SJSA1 (cell line): ENCODE results near the gene LRRN2. TPM values are rescaled to one million over a fixed set of nuclear protein-coding genes. Genes with fewer than 3 reads are reported as not detected.

Experiments used
- DNase-seq, 2 experiments: peaks; one replicate each; pipeline ENCODE4 v3.0.0-alpha.2; 2015 to 2020; ENCODE audit warnings: low spot score in 2 of 2, low read depth in 1 of 2
- H3K27ac ChIP-seq: fragments of 250-450 bp; sonication (Bioruptor Pico); 2 replicates; pipeline ENCODE4 v1.5.1; 2020; ENCODE audit warnings: mild to moderate bottlenecking, moderate library complexity
- H3K27me3 ChIP-seq: fragments of 250-450 bp; sonication (Bioruptor Pico); replicated peaks from 2 replicates; pipeline ENCODE4 v1.5.1; 2020; ENCODE audit warnings: mild to moderate bottlenecking, moderate library complexity
- H3K36me3 ChIP-seq: fragments of 250-450 bp; sonication (Bioruptor Pico); 2 replicates; pipeline ENCODE4 v1.5.1; 2020; ENCODE audit warnings: mild to moderate bottlenecking
- H3K4me1 ChIP-seq: fragments of 250-450 bp; sonication (Bioruptor Pico); replicated peaks from 2 replicates; pipeline ENCODE4 v1.6.1; 2021; ENCODE audit warnings: mild to moderate bottlenecking
- H3K4me3 ChIP-seq: fragments of 250-450 bp; sonication (Bioruptor Pico); 2 replicates; pipeline ENCODE4 v1.5.1; 2020; ENCODE audit warnings: mild to moderate bottlenecking
- H3K9me3 ChIP-seq: fragments of 250-450 bp; sonication (Bioruptor Pico); replicated peaks from 2 replicates; pipeline ENCODE4 v1.5.1; 2020; ENCODE audit warnings: mild to moderate bottlenecking
- total RNA-seq: library from RNA; depleted of rRNA; stranded (reverse); fragments of >200 nt; shearing (Covaris generic); gene quantifications from 2 replicates; pipeline ENCODE4 v1.2.3, GENCODE V29; 2014

Gene LRRN2
- total RNA-seq, 1 experiment from 2014 or later, result not detected

DNA sequence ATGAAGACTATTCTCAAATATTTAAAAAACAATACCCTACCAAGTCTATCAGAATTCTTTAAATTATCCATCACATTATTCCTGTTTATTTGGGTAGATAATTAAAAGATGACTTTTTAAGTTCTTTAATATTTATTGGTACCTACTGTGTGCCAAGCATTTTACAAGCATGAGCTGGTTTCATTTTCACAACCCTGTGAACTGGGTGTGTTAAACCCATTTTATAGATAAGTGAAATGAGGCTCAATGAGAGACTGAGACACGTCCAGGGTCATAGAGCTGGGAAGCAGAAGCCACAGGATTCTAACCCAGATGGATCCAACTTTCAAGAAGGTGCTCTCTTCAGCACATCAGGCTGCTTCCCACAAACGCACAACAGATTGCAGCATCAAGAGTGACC, 12.3 kb downstream of the LRRN2 start:
- DNase-seq, result no peak
- Histone ChIP-seq H3K27ac (no peak overlapping the region), H3K9me3 (no peaks in the 10 kb centered on the region), H3K4me3 (no peak overlapping the region), H3K36me3 (no peaks in the 10 kb centered on the region), H3K27me3 (peaks cover 32% of the 10 kb centered on the region), H3K4me1 (no peaks in the 10 kb centered on the region)

DNA sequence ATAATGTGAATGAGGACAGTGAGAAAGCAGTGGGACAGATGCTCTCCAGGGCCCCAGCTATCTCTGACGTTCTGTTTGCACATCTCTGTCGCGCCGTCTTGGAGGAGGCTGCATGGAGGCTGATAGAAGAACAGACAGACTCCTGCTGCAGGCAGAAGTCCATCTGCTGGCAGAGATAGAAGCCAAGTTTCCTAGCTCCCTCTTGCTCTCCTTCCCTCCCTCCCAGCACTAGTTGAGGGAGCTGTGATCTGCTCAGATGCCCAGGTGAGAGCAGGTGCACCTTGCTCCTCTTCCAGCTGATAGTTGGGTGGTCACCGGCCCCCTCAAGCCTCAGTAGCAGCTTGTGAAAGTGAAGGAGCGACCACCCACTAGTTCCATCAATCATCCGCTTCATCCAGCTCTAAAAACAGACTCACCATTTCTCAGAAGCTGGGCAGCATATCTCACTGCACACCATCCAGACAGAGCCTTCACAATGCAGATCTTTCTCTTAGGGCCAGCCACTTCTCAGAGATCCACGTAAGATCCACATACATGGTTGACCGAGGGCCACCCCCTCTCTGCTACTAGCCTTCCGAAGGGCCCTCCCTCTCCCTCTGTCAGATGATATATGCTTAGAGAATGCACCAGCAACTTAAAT, 12.9 kb downstream of the LRRN2 start:
- Histone ChIP-seq H3K27me3 (peaks cover 28% of the 10 kb centered on the region), H3K27ac (no peak overlapping the region), H3K4me3 (no peak overlapping the region), H3K9me3 (no peaks in the 10 kb centered on the region), H3K4me1 (no peaks in the 10 kb centered on the region), H3K36me3 (no peaks in the 10 kb centered on the region)
- no peak for DNase-seq

- Histone ChIP-seq H3K4me1 (no peaks in the 10 kb centered on the region), H3K27me3 (peaks cover 27% of the 10 kb centered on the region), H3K4me3 (no peak overlapping the region), H3K9me3 (no peaks in the 10 kb centered on the region), H3K36me3 (no peaks in the 10 kb centered on the region), H3K27ac (no peak overlapping the region)
- no peak for DNase-seq
Observed at GRCh38 chr1:204672069-204672468, 13.5 kb downstream of the LRRN2 start.

GRCh38 chr1:204670152-204670927, 15.2 kb downstream of the LRRN2 start:
- no peak for DNase-seq
- no peaks in the 10 kb centered on the region for H3K4me1 ChIP-seq
- peaks cover 28% of the 10 kb centered on the region; the same call in 1 of the 2 replicates for H3K27me3 ChIP-seq
- no peak overlapping the region for H3K27ac ChIP-seq
- H3K36me3 ChIP-seq, result no peaks in the 10 kb centered on the region
- H3K4me3 ChIP-seq, result no peak overlapping the region
- no peaks in the 10 kb centered on the region for H3K9me3 ChIP-seq

DNA sequence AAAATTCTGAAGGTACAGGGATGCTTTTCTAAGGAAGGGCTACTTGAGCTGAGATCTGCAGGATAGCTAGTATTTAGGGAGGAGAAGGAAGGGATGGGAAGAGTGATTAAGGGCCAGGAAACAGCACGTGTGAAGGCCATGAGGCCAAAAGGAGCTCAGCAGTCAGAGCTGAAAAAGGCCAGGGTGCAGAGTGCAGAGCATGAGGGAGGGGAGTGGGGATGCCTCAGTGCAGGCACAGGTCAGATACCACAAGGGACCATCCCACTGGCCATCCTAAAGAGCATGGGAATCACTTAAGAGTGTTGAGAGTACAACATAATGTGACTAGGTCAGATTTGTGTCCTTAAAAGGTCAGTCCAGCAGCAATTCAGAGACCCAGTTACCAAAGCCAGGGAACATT, 16.0 kb downstream of the LRRN2 start:
- Histone ChIP-seq H3K27me3 (peaks cover 28% of the 10 kb centered on the region; the same call in 1 of the 2 replicates), H3K27ac (no peak overlapping the region), H3K36me3 (no peaks in the 10 kb centered on the region), H3K4me3 (no peak overlapping the region), H3K9me3 (no peaks in the 10 kb centered on the region), H3K4me1 (no peaks in the 10 kb centered on the region)
- no peak for DNase-seq

DNA sequence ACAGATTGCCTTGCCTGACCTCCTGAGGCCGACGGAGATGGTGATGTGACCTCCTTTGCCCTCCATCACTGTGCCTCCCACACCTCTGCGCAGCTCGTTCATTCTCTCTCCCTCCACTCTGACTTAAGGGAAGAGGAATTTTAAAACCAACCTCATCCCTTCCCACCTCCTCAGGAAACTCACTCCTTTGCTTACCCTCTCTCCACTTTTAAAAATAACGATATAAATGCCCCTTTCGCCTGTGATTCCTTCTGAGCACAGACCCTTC, 21.2 kb downstream of the LRRN2 start:
- H3K9me3 ChIP-seq, result no peaks in the 10 kb centered on the region
- no peak overlapping the region for H3K27ac ChIP-seq
- H3K27me3 ChIP-seq, result peaks cover 29% of the 10 kb centered on the region
- no peak for DNase-seq
- no peaks in the 10 kb centered on the region for H3K4me1 ChIP-seq
- no peaks in the 10 kb centered on the region for H3K36me3 ChIP-seq
- H3K4me3 ChIP-seq, result no peak overlapping the region

GRCh38 chr1:204663644-204664383, 21.7 kb downstream of the LRRN2 start:
- peaks cover 29% of the 10 kb centered on the region for H3K27me3 ChIP-seq
- H3K4me1 ChIP-seq, result no peaks in the 10 kb centered on the region
- DNase-seq, result no peak
- H3K9me3 ChIP-seq, result no peaks in the 10 kb centered on the region
- no peak overlapping the region for H3K4me3 ChIP-seq
- H3K27ac ChIP-seq, result no peak overlapping the region
- H3K36me3 ChIP-seq, result no peaks in the 10 kb centered on the region

DNA sequence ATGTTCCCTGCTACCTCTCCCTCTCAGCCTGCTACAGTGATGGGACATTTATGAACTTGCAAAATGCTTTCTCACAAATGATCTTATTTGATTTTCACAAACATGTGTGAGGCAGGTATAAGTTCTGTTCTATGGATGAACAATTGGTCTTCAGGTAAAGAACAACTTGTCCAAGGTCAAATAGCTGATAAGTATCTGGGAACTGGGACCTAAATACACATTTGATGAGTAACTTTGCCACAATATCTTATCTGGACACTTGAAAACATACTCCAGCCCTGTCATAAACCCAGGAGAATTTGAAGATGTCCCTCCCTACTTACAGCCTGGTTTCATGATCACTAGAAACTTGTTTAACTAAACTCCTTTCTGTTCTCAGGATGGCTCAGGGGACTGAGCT, 23.0 kb downstream of the LRRN2 start:
- Histone ChIP-seq H3K27me3 (peaks cover 29% of the 10 kb centered on the region), H3K36me3 (no peaks in the 10 kb centered on the region), H3K9me3 (no peaks in the 10 kb centered on the region)

GRCh38 chr1:204660509-204660908, 25.0 kb downstream of the LRRN2 start:
- Histone ChIP-seq H3K27me3 (peaks cover 24% of the 10 kb centered on the region), H3K27ac (no peak overlapping the region), H3K4me1 (no peaks in the 10 kb centered on the region), H3K4me3 (no peak overlapping the region), H3K9me3 (no peaks in the 10 kb centered on the region), H3K36me3 (no peaks in the 10 kb centered on the region)
- DNase-seq, result no peak

More for the DNA sequence above, 23.0 kb downstream of the LRRN2 start:
- DNase-seq, result no peak
- Histone ChIP-seq H3K4me1 (no peaks in the 10 kb centered on the region), H3K4me3 (no peak overlapping the region), H3K27ac (no peak overlapping the region)

GRCh38 chr1:204659056-204659455, 26.5 kb downstream of the LRRN2 start:
- H3K27me3 ChIP-seq, result peaks cover 30% of the 10 kb centered on the region
- H3K4me1 ChIP-seq, result no peaks in the 10 kb centered on the region
- H3K4me3 ChIP-seq, result no peak overlapping the region
- no peaks in the 10 kb centered on the region for H3K36me3 ChIP-seq
- H3K9me3 ChIP-seq, result no peaks in the 10 kb centered on the region
- DNase-seq, result no peak
- H3K27ac ChIP-seq, result no peak overlapping the region

- Histone ChIP-seq H3K4me1 (no peaks in the 10 kb centered on the region), H3K4me3 (no peak overlapping the region), H3K9me3 (no peaks in the 10 kb centered on the region), H3K27me3 (peaks cover 28% of the 10 kb centered on the region), H3K36me3 (no peaks in the 10 kb centered on the region), H3K27ac (no peak overlapping the region)
- no peak for DNase-seq
Observed at GRCh38 chr1:204658295-204658694, 27.2 kb downstream of the LRRN2 start.

DNA sequence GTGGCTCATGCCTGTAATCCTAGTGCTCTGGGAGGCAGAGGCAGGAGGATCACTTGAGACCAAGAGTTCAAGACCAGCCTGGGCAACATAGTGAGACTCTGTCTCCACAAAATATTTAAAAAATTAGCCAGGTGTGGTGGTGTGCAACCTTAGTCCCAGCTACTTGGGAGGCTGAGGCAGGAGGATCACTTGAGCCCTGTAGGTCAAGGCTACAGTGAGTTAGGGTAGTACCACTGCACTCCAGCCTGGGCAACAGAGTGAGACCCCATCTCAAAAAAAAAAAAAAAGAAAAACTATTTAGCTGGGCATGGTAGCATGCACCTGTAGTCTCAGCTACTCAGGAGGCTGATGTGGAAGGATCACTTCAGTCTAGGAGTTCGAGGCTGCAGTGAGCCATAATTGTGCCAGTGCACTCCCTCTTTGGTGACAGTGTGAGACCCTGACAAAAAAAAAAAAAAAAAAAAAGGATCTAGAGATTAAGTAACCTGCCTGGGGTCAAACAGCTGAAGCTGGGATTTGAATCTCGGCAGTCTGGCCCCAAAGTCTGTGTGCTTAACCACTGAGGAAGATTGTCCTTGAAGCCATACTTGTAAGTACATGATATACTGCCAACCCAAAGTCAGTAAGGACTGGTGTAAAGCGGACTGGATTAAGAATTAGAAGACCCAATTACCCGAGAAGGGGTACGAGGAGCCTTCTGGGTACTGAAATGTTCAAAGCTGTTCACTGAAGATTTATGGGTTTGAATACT, 31.8 kb downstream of the LRRN2 start:
- Histone ChIP-seq H3K27ac (no peak overlapping the region), H3K36me3 (no peaks in the 10 kb centered on the region), H3K4me1 (no peaks in the 10 kb centered on the region), H3K27me3 (peaks cover 33% of the 10 kb centered on the region), H3K4me3 (no peak overlapping the region), H3K9me3 (no peaks in the 10 kb centered on the region)
- no peak for DNase-seq

GRCh38 chr1:204652497-204652896, 33.0 kb downstream of the LRRN2 start:
- Histone ChIP-seq H3K9me3 (no peaks in the 10 kb centered on the region), H3K4me1 (peaks cover under 1% of the 10 kb centered on the region; the same call in 1 of the 2 replicates), H3K4me3 (no peak overlapping the region), H3K27me3 (peaks cover 33% of the 10 kb centered on the region), H3K36me3 (no peaks in the 10 kb centered on the region), H3K27ac (no peak overlapping the region)
- DNase-seq, result no peak
